ENCODE measurements around the gene SLAIN1. TPM values are rescaled to one million over a fixed set of nuclear protein-coding genes. Genes with fewer than 3 reads are reported as not detected.

Gene SLAIN1
- total RNA-seq, 1 donor from 2014 or later = 3.4 TPM

- Histone ChIP-seq H3K4me3 (ENCODE audit: insufficient read depth, low read depth, low read length) (no peak overlapping the region), H3K79me2 (ENCODE audit: insufficient read depth, low read length) (no peaks in the 10 kb centered on the region), H2AFZ (ENCODE audit: low read depth, low read length) (no peak overlapping the region), H4K20me1 (ENCODE audit: insufficient read depth, low read length) (no peaks in the 10 kb centered on the region), H3K4me2 (ENCODE audit: low read length) (no peak overlapping the region), H3K27me3 (ENCODE audit: insufficient read depth, low read length) (no peaks in the 10 kb centered on the region), H3K36me3 (ENCODE audit: insufficient read depth, low read length) (no peaks in the 10 kb centered on the region), H3K4me1 (ENCODE audit: insufficient read depth, low read length) (no peaks in the 10 kb centered on the region), H3K9ac (ENCODE audit: low read length) (no peak overlapping the region), H3K9me3 (ENCODE audit: insufficient read depth, low read depth, low read length) (no peaks in the 10 kb centered on the region), H3K27ac (ENCODE audit: low read depth, low read length) (no peak overlapping the region)
- Mint-ChIP-seq H3K27me3 (ENCODE audit: low read depth, unreplicated experiment) (no peaks in the 10 kb centered on the region), H3K36me3 (ENCODE audit: low read depth, unreplicated experiment) (no peaks in the 10 kb centered on the region), H3K27ac (ENCODE audit: unreplicated experiment) (no peak overlapping the region), H3K4me1 (ENCODE audit: low read depth, unreplicated experiment) (peaks cover 5% of the 10 kb centered on the region), H3K9me3 (ENCODE audit: unreplicated experiment) (no peaks in the 10 kb centered on the region), H3K4me3 (ENCODE audit: unreplicated experiment) (no peak overlapping the region)
- FAIRE-seq (no peak), DNase-seq (ENCODE audit: low read depth) (no peak)
- TF ChIP-seq CTCF (IDR thresholded peaks at IDR 0.05; ENCODE audit: insufficient read depth, low read depth, low read length) (no peak), EZH2 (IDR thresholded peaks at IDR 0.05; ENCODE audit: insufficient read depth, low read length) (no peak)
Observed at GRCh38 chr13:77784515-77784914, 87.0 kb downstream of the SLAIN1 start.

DNA sequence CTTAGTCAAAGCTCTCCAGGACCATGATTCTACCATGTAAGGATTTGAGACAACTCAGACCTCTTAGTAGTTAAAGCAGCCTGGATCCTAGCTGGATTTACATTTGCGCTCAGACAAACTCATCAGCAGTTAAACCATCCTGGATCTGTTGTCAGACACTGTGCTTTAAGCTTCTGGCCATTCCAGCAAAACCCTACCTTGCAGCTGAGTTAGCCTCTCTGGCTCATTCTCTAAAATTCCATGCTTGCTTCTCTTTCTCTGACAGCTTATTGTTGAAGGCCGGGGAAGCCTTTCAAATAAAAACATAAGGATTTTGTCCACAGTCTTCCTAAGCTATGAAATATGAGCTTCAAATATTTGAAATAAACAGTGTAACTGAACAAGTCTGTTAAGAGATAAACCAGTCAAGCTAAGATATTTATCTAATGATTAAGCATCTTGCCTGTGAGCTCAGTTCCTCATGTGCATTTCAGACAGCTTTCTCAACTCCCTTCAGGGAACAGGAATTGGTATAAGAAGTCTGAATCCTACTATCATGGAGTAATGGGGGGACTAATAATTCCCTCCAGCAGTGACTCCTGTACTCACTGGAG is 89.3 kb downstream of the SLAIN1 start:
- Mint-ChIP-seq H3K9me3 (ENCODE audit: unreplicated experiment) (peaks cover 14% of the 10 kb centered on the region), H3K4me3 (ENCODE audit: unreplicated experiment) (no peak overlapping the region), H3K27ac (ENCODE audit: unreplicated experiment) (no peak overlapping the region), H3K4me1 (ENCODE audit: low read depth, unreplicated experiment) (no peaks in the 10 kb centered on the region), H3K27me3 (ENCODE audit: low read depth, unreplicated experiment) (no peaks in the 10 kb centered on the region), H3K36me3 (ENCODE audit: low read depth, unreplicated experiment) (no peaks in the 10 kb centered on the region)
- Histone ChIP-seq H4K20me1 (ENCODE audit: insufficient read depth, low read length) (no peaks in the 10 kb centered on the region), H3K79me2 (ENCODE audit: insufficient read depth, low read length) (no peaks in the 10 kb centered on the region), H3K27me3 (ENCODE audit: insufficient read depth, low read length) (no peaks in the 10 kb centered on the region), H3K27ac (ENCODE audit: low read depth, low read length) (no peak overlapping the region), H3K9ac (ENCODE audit: low read length) (no peak overlapping the region), H3K4me1 (ENCODE audit: insufficient read depth, low read length) (no peaks in the 10 kb centered on the region), H3K36me3 (ENCODE audit: insufficient read depth, low read length) (no peaks in the 10 kb centered on the region), H3K9me3 (ENCODE audit: insufficient read depth, low read depth, low read length) (peaks cover 10% of the 10 kb centered on the region), H2AFZ (ENCODE audit: low read depth, low read length) (no peak overlapping the region), H3K4me2 (ENCODE audit: low read length) (no peak overlapping the region), H3K4me3 (ENCODE audit: insufficient read depth, low read depth, low read length) (no peak overlapping the region)
- TF ChIP-seq CTCF (IDR thresholded peaks at IDR 0.05; ENCODE audit: insufficient read depth, low read depth, low read length) (no peak), EZH2 (IDR thresholded peaks at IDR 0.05; ENCODE audit: insufficient read depth, low read length) (no peak)
- no peak for FAIRE-seq
- DNase-seq (ENCODE audit: low read depth) = no peak

DNA sequence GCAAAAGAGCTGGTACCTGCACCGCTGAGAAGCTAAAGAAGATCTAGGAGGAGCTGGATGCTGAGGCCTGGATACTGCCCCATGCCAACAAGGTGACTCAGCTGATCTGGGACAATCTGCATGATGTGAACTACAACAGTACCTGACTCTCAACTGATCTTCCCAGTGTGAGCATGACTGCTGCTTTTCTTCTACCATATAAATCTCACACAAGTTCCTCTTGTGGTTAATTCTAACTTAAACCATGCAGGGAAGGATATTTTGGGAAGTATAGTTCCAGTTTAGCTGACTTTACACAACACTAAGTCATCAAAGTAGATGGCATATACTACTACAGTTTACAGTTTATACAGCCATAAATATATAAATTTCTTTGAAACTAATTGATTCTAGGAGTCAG is 91.9 kb downstream of the SLAIN1 start:
- H3K9me3 ChIP-seq (ENCODE audit: insufficient read depth, low read depth, low read length) = peaks cover 10% of the 10 kb centered on the region
- Mint-ChIP-seq H3K27ac (ENCODE audit: unreplicated experiment) (no peak overlapping the region), H3K27me3 (ENCODE audit: low read depth, unreplicated experiment) (no peaks in the 10 kb centered on the region), H3K9me3 (ENCODE audit: unreplicated experiment) (peaks cover 16% of the 10 kb centered on the region), H3K4me3 (ENCODE audit: unreplicated experiment) (no peak overlapping the region), H3K36me3 (ENCODE audit: low read depth, unreplicated experiment) (no peaks in the 10 kb centered on the region), H3K4me1 (ENCODE audit: low read depth, unreplicated experiment) (no peaks in the 10 kb centered on the region)
- H3K79me2 ChIP-seq (ENCODE audit: insufficient read depth, low read length) = no peaks in the 10 kb centered on the region
- no peaks in the 10 kb centered on the region for H4K20me1 ChIP-seq (ENCODE audit: insufficient read depth, low read length)
- no peak overlapping the region for H2AFZ ChIP-seq (ENCODE audit: low read depth, low read length)
- no peaks in the 10 kb centered on the region for H3K36me3 ChIP-seq (ENCODE audit: insufficient read depth, low read length)
- FAIRE-seq (no peak), DNase-seq (ENCODE audit: low read depth) (no peak)
- H3K4me2 ChIP-seq (ENCODE audit: low read length) = no peak overlapping the region
- H3K4me3 ChIP-seq (ENCODE audit: insufficient read depth, low read depth, low read length) = no peak overlapping the region
- H3K9ac ChIP-seq (ENCODE audit: low read length) = no peak overlapping the region
- H3K27ac ChIP-seq (ENCODE audit: low read depth, low read length) = no peak overlapping the region
- TF ChIP-seq EZH2 (IDR thresholded peaks at IDR 0.05; ENCODE audit: insufficient read depth, low read length) = no peak
- TF ChIP-seq CTCF (IDR thresholded peaks at IDR 0.05; ENCODE audit: insufficient read depth, low read depth, low read length) = no peak
- H3K27me3 ChIP-seq (ENCODE audit: insufficient read depth, low read length) = no peaks in the 10 kb centered on the region
- H3K4me1 ChIP-seq (ENCODE audit: insufficient read depth, low read length) = no peaks in the 10 kb centered on the region
